NB4 (cell line): ENCODE measurements around the gene TEX44.

ENCODE experiments used
- CTCF ChIP-seq: IDR thresholded peaks from one replicate; pipeline ENCODE4 v1.5.1; 2012; ENCODE audit warnings: low read depth, low read length
- MAX ChIP-seq: IDR thresholded peaks from 2 replicates; pipeline ENCODE4 v1.6.1; 2011; ENCODE audit warnings: low read depth, low read length
- POLR2A ChIP-seq: IDR thresholded peaks from 2 replicates; pipeline ENCODE4 v1.6.1; 2011; ENCODE audit warnings: mild to moderate bottlenecking; ENCODE audit not compliant: insufficient read length; ENCODE audit errors: extremely low read depth

GRCh38 chr2:231571661-231572191 lies 20.9 kb upstream of the TEX44 start:
- TF ChIP-seq CTCF (no peak), POLR2A (no peak), MAX (no peak)
